ENCODE results near the gene ZNF580.

DNA sequence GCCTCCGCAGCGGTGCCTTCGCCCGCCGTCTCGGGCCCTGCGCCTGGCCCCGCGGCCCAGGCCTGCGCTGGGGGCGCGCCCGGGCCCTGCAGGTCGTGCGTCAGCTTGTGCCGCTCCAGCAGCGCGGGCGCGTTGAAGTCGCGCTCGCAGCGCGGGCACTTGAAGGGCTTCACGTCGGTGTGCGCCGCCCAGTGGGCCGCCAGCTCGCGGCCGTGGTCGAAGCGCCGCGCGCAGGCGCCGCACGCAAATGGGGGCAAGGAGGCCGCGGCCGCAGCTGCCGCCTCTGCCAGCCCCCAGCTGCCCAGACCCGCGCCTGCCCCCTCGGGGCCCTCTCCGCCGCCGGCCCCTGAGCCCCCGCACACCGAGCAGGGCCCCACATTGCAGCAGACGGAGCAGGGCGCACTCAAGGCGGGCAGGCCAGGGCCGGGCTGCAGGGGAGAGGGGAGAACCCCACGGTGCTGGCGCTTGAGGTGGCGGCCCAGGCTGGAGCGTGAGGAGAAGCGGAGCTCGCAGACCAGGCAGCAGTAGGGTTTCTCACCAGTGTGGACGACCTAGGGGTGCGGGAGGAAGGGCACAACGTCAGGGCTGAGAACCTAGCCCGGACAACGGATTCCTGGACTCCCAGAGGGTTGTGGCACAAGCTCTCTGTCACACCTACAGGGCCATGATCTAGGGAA lies 47.6 kb upstream of the ZNF580 start:
- TF ChIP-seq, protein P1, sequence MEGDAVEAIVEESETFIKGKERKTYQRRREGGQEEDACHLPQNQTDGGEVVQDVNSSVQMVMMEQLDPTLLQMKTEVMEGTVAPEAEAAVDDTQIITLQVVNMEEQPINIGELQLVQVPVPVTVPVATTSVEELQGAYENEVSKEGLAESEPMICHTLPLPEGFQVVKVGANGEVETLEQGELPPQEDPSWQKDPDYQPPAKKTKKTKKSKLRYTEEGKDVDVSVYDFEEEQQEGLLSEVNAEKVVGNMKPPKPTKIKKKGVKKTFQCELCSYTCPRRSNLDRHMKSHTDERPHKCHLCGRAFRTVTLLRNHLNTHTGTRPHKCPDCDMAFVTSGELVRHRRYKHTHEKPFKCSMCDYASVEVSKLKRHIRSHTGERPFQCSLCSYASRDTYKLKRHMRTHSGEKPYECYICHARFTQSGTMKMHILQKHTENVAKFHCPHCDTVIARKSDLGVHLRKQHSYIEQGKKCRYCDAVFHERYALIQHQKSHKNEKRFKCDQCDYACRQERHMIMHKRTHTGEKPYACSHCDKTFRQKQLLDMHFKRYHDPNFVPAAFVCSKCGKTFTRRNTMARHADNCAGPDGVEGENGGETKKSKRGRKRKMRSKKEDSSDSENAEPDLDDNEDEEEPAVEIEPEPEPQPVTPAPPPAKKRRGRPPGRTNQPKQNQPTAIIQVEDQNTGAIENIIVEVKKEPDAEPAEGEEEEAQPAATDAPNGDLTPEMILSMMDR (conservative IDR thresholded peaks at IDR 0.05; ENCODE audit: low read depth, low read length): no peak
- TF ChIP-seq EZH2 (IDR thresholded peaks at IDR 0.05; ENCODE audit: low read length, unreplicated experiment): no peak
- no peak for TF ChIP-seq EZH2phosphoT487 (IDR thresholded peaks at IDR 0.05; ENCODE audit: borderline replicate concordance, low read length)
